ENCODE data around the gene GCNT3. TPM values are rescaled to one million over a fixed set of nuclear protein-coding genes. Genes with fewer than 3 reads are reported as not detected.
A peak's percentile ranks its signal among the peaks of the same experiment; 100 is the strongest.

The GCNT3 gene
- polyA plus RNA-seq, 4 donors: 10.2 to 83.9 (median 32.1) TPM

- Histone ChIP-seq H3K27ac (ENCODE audit: low read depth in 1 of 3, low read length in 2 of 3) (no peak overlapping the region), H3K4me3 (ENCODE audit: low read depth in 1 of 3, low read length in 3 of 3) (no peak overlapping the region), H3K9me3 (ENCODE audit: control insufficient read depth in 2 of 2, insufficient read depth in 1 of 2, low read depth in 1 of 2, low read length in 1 of 2) (no peaks in the 10 kb centered on the region), H3K27me3 (ENCODE audit: control insufficient read depth in 3 of 3, insufficient read depth in 3 of 3, low read length in 3 of 3) (no peaks in the 10 kb centered on the region), H3K4me1 (ENCODE audit: control insufficient read depth in 3 of 3, insufficient read depth in 2 of 3, low read depth in 1 of 3, low read length in 2 of 3) (peaks cover 3 to 7% (median 7%) of the 10 kb centered on the region in 3 donors), H3K36me3 (ENCODE audit: control insufficient read depth in 3 of 3, insufficient read depth in 2 of 3, low read depth in 1 of 3, low read length in 3 of 3) (peaks cover 2 to 11% (median 9%) of the 10 kb centered on the region in 3 donors)
- DNase-seq: no peak
- no peak for FAIRE-seq
- WGBS, 3 donors: 98 to 100% (median 100%) methylated on average over 1 of the region's 1 CpG
Observed at GRCh38 chr15:59654046-59654445, 42.5 kb downstream of the GCNT3 start.

- Histone ChIP-seq H3K36me3 (ENCODE audit: control insufficient read depth in 3 of 3, insufficient read depth in 2 of 3, low read depth in 1 of 3, low read length in 3 of 3) (peaks cover 0 to 7% (median 5%) of the 10 kb centered on the region in 3 donors), H3K9me3 (ENCODE audit: control insufficient read depth in 2 of 2, insufficient read depth in 1 of 2, low read depth in 1 of 2, low read length in 1 of 2) (no peaks in the 10 kb centered on the region), H3K4me1 (ENCODE audit: control insufficient read depth in 3 of 3, insufficient read depth in 2 of 3, low read depth in 1 of 3, low read length in 2 of 3) (peaks cover 3 to 7% (median 7%) of the 10 kb centered on the region in 3 donors), H3K27me3 (ENCODE audit: control insufficient read depth in 3 of 3, insufficient read depth in 3 of 3, low read length in 3 of 3) (no peaks in the 10 kb centered on the region), H3K4me3 (ENCODE audit: low read depth in 1 of 3, low read length in 3 of 3) (peak within 1 kb of the TSS; percentile 91 to 95 (median 94)), H3K27ac (ENCODE audit: low read depth in 1 of 3, low read length in 2 of 3) (peak within 1 kb of the TSS; percentile 82 to 95 (median 85))
- DNase-seq: peak; percentile 96 to 97
- no peak for FAIRE-seq
- WGBS, 3 donors: 0% methylated on average over 46 to 59 of the region's 59 CpGs
Observed at GRCh38 chr15:59656897-59657634, 45.5 kb downstream of the GCNT3 start, which contains the start of gene GTF2A2. Gene GTF2A2, minus strand, starts transcription at chr15:59657515. Its CDS starts 5,238 bp downstream, at chr15:59652277.

- no peak for FAIRE-seq
- no peaks in the 10 kb centered on the region for H3K9me3 ChIP-seq (ENCODE audit: control insufficient read depth in 2 of 2, insufficient read depth in 1 of 2, low read depth in 1 of 2, low read length in 1 of 2)
- peak overlapping the region in 2 of 3 donors; percentile 91 to 94 for H3K4me3 ChIP-seq (ENCODE audit: low read depth in 1 of 3, low read length in 3 of 3)
- peaks cover 3 to 7% (median 7%) of the 10 kb centered on the region in 3 donors for H3K4me1 ChIP-seq (ENCODE audit: control insufficient read depth in 3 of 3, insufficient read depth in 2 of 3, low read depth in 1 of 3, low read length in 2 of 3)
- H3K36me3 ChIP-seq (ENCODE audit: control insufficient read depth in 3 of 3, insufficient read depth in 2 of 3, low read depth in 1 of 3, low read length in 3 of 3): peaks cover 2 to 7% (median 3%) of the 10 kb centered on the region in 3 donors
- WGBS, 3 donors: 24 to 33% (median 31%) methylated on average over 23 of the region's 23 CpGs
- H3K27me3 ChIP-seq (ENCODE audit: control insufficient read depth in 3 of 3, insufficient read depth in 3 of 3, low read length in 3 of 3): no peaks in the 10 kb centered on the region
- peak overlapping the region; percentile 82 to 95 (median 85) for H3K27ac ChIP-seq (ENCODE audit: low read depth in 1 of 3, low read length in 2 of 3)
- DNase-seq: no peak
Observed at GRCh38 chr15:59657635-59658125, 46.1 kb downstream of the GCNT3 start.

GRCh38 chr15:59659366-59659765, 47.8 kb downstream of the GCNT3 start:
- 35 to 63% (median 44%) methylated on average over 1 of the region's 1 CpG for WGBS, 3 donors
- H3K36me3 ChIP-seq (ENCODE audit: control insufficient read depth in 3 of 3, insufficient read depth in 2 of 3, low read depth in 1 of 3, low read length in 3 of 3): peaks cover 2 to 5% (median 5%) of the 10 kb centered on the region in 3 donors
- DNase-seq (no peak), FAIRE-seq (no peak)
- no peaks in the 10 kb centered on the region for H3K9me3 ChIP-seq (ENCODE audit: control insufficient read depth in 2 of 2, insufficient read depth in 1 of 2, low read depth in 1 of 2, low read length in 1 of 2)
- H3K4me1 ChIP-seq (ENCODE audit: control insufficient read depth in 3 of 3, insufficient read depth in 2 of 3, low read depth in 1 of 3, low read length in 2 of 3): peaks cover 3 to 7% (median 7%) of the 10 kb centered on the region in 3 donors
- no peaks in the 10 kb centered on the region for H3K27me3 ChIP-seq (ENCODE audit: control insufficient read depth in 3 of 3, insufficient read depth in 3 of 3, low read length in 3 of 3)
- H3K27ac ChIP-seq (ENCODE audit: low read depth in 1 of 3, low read length in 2 of 3): no peak overlapping the region
- no peak overlapping the region for H3K4me3 ChIP-seq (ENCODE audit: low read depth in 1 of 3, low read length in 3 of 3)

- 57 to 72% (median 58%) methylated on average over 1 of the region's 1 CpG for WGBS, 3 donors
- Histone ChIP-seq H3K27me3 (ENCODE audit: control insufficient read depth in 3 of 3, insufficient read depth in 3 of 3, low read length in 3 of 3) (no peaks in the 10 kb centered on the region), H3K36me3 (ENCODE audit: control insufficient read depth in 3 of 3, insufficient read depth in 2 of 3, low read depth in 1 of 3, low read length in 3 of 3) (peaks cover 3 to 18% (median 7%) of the 10 kb centered on the region in 3 donors), H3K4me3 (ENCODE audit: low read depth in 1 of 3, low read length in 3 of 3) (no peak overlapping the region), H3K27ac (ENCODE audit: low read depth in 1 of 3, low read length in 2 of 3) (no peak overlapping the region), H3K4me1 (ENCODE audit: control insufficient read depth in 3 of 3, insufficient read depth in 2 of 3, low read depth in 1 of 3, low read length in 2 of 3) (peaks cover 0 to 2% (median 0%) of the 10 kb centered on the region in 3 donors), H3K9me3 (ENCODE audit: control insufficient read depth in 2 of 2, insufficient read depth in 1 of 2, low read depth in 1 of 2, low read length in 1 of 2) (no peaks in the 10 kb centered on the region)
- no peak for DNase-seq
- FAIRE-seq: no peak
Observed at GRCh38 chr15:59662260-59662659, 50.7 kb downstream of the GCNT3 start.

- Histone ChIP-seq H3K36me3 (ENCODE audit: control insufficient read depth in 3 of 3, insufficient read depth in 2 of 3, low read depth in 1 of 3, low read length in 3 of 3) (peaks cover 5 to 36% (median 22%) of the 10 kb centered on the region in 3 donors), H3K9me3 (ENCODE audit: control insufficient read depth in 2 of 2, insufficient read depth in 1 of 2, low read depth in 1 of 2, low read length in 1 of 2) (no peaks in the 10 kb centered on the region), H3K4me1 (ENCODE audit: control insufficient read depth in 3 of 3, insufficient read depth in 2 of 3, low read depth in 1 of 3, low read length in 2 of 3) (no peaks in the 10 kb centered on the region), H3K27ac (ENCODE audit: low read depth in 1 of 3, low read length in 2 of 3) (no peak overlapping the region), H3K27me3 (ENCODE audit: control insufficient read depth in 3 of 3, insufficient read depth in 3 of 3, low read length in 3 of 3) (no peaks in the 10 kb centered on the region), H3K4me3 (ENCODE audit: low read depth in 1 of 3, low read length in 3 of 3) (no peak overlapping the region)
- WGBS, 3 donors: 85 to 86% (median 86%) methylated on average over 8 of the region's 8 CpGs
- no peak for DNase-seq
- no peak for FAIRE-seq
Observed at GRCh38 chr15:59668556-59668955, 57.0 kb downstream of the GCNT3 start.

Other genes with a start within 250 kb of the GCNT3 start
- gene MYO1E, start 238.9 kb upstream of the GCNT3 start, polyA plus RNA-seq: 100 to 1,000 TPM in 2 of 4 donors, 10 to 100 TPM in 2; 32.3 to 164 (median 104) TPM
- 1 to 10 TPM in 3 of 4 donors, not detected in 1; 1.1 to 7.1 (median 2.7) TPM for gene FAM81A, start 173.6 kb upstream of the GCNT3 start, polyA plus RNA-seq
- gene GTF2A2, start 45.7 kb downstream of the GCNT3 start, polyA plus RNA-seq: 10 to 100 TPM; 46.5 to 87.8 (median 61.4) TPM
- 10 to 100 TPM; 26.7 to 58.2 (median 36.9) TPM for gene BNIP2, start 77.5 kb downstream of the GCNT3 start, polyA plus RNA-seq